H9 (cell line): ENCODE measurements around the gene CCSER1. TPM values are rescaled to one million over a fixed set of nuclear protein-coding genes. Genes with fewer than 3 reads are reported as not detected.

Experiments
- DNase-seq: peaks from one replicate; pipeline ENCODE4 v3.0.0-alpha.2; 2017
- H2AFZ ChIP-seq: one replicate; pipeline ENCODE4 v1.6.1; 2013; ENCODE audit warnings: mild to moderate bottlenecking, low read length, control low read depth, moderate library complexity
- H2AK5ac ChIP-seq: 2 replicates; pipeline ENCODE4 v1.6.1; 2013; ENCODE audit warnings: low read length, control low read depth, mixed read lengths; ENCODE audit not compliant: insufficient read length
- H2BK120ac ChIP-seq: one replicate; pipeline ENCODE4 v1.6.1; 2013; ENCODE audit warnings: low read depth, mild to moderate bottlenecking, low read length, control low read depth, inconsistent platforms; ENCODE audit not compliant: poor library complexity, severe bottlenecking
- H2BK12ac ChIP-seq: 2 replicates; pipeline ENCODE4 v1.6.1; 2013; ENCODE audit warnings: low read length, control low read depth, mixed read lengths, low read depth; ENCODE audit not compliant: insufficient read length
- H2BK15ac ChIP-seq: 2 replicates; pipeline ENCODE4 v1.6.1; 2013; ENCODE audit warnings: low read depth, low read length, control low read depth
- H2BK20ac ChIP-seq: one replicate; pipeline ENCODE4 v1.6.1; 2013; ENCODE audit warnings: low read depth, mild to moderate bottlenecking, low read length, control low read depth, inconsistent platforms; ENCODE audit not compliant: poor library complexity, severe bottlenecking
- H2BK5ac ChIP-seq: 2 replicates; pipeline ENCODE4 v1.6.1; 2013; ENCODE audit warnings: low read length, control low read depth, mixed read lengths; ENCODE audit not compliant: insufficient read length
- H3K14ac ChIP-seq: 2 replicates; pipeline ENCODE4 v1.6.1; 2013; ENCODE audit warnings: low read length, control low read depth; ENCODE audit not compliant: insufficient read depth
- H3K18ac ChIP-seq: 2 replicates; pipeline ENCODE4 v1.6.1; 2013; ENCODE audit warnings: low read depth, mild to moderate bottlenecking, mixed read lengths, low read length, control low read depth; ENCODE audit not compliant: insufficient read length
- H3K23ac ChIP-seq: 2 replicates; pipeline ENCODE4 v1.6.1; 2013; ENCODE audit warnings: low read length, control low read depth, mixed read lengths, low read depth; ENCODE audit not compliant: insufficient read length
- H3K23me2 ChIP-seq: 2 replicates; pipeline ENCODE4 v1.6.1; 2013; ENCODE audit warnings: low read depth, mild to moderate bottlenecking, mixed read lengths, low read length, control low read depth; ENCODE audit not compliant: insufficient read length, poor library complexity, severe bottlenecking
- H3K27ac ChIP-seq: 2 replicates; pipeline ENCODE4 v1.5.1; 2013; ENCODE audit warnings: low read length, control low read depth, mixed read lengths, low read depth; ENCODE audit not compliant: insufficient read length
- H3K27me3 ChIP-seq: 2 replicates; pipeline ENCODE4 v1.6.1; 2013; ENCODE audit warnings: low read length, control low read depth, inconsistent platforms; ENCODE audit not compliant: insufficient read depth
- H3K4ac ChIP-seq: 2 replicates; pipeline ENCODE4 v1.6.1; 2013; ENCODE audit warnings: low read depth, mild to moderate bottlenecking, control low read depth, inconsistent platforms, low read length, moderate library complexity
- H3K4me1 ChIP-seq: 2 replicates; pipeline ENCODE4 v1.6.1; 2013; ENCODE audit warnings: low read length, control low read depth, inconsistent platforms; ENCODE audit not compliant: insufficient read depth
- H3K4me2 ChIP-seq: 2 replicates; pipeline ENCODE4 v1.6.1; 2013; ENCODE audit warnings: low read length, control low read depth, mixed read lengths; ENCODE audit not compliant: insufficient read length, insufficient read depth
- H3K56ac ChIP-seq: 2 replicates; pipeline ENCODE4 v1.6.1; 2013; ENCODE audit warnings: low read depth, mild to moderate bottlenecking, mixed read lengths, low read length, control low read depth; ENCODE audit not compliant: insufficient read length
- H3K79me1 ChIP-seq: 2 replicates; pipeline ENCODE4 v1.6.1; 2013; ENCODE audit warnings: low read depth, mild to moderate bottlenecking, moderate library complexity, low read length, control low read depth, inconsistent platforms; ENCODE audit not compliant: insufficient read depth, poor library complexity, severe bottlenecking
- H3K79me2 ChIP-seq: 2 replicates; pipeline ENCODE4 v1.6.1; 2013; ENCODE audit warnings: low read length, control low read depth, inconsistent platforms; ENCODE audit not compliant: insufficient read depth
- H3K9ac ChIP-seq: 2 replicates; pipeline ENCODE4 v1.6.1; 2013; ENCODE audit warnings: low read length, control low read depth, mixed read lengths; ENCODE audit not compliant: insufficient read length; ENCODE audit errors: extremely low read depth
- H3K9me3 ChIP-seq: one replicate; pipeline ENCODE4 v1.6.1; 2013; ENCODE audit warnings: low read depth, low read length, inconsistent platforms; ENCODE audit not compliant: control insufficient read depth
- H3T11ph ChIP-seq: one replicate; pipeline ENCODE4 v1.6.1; 2013; ENCODE audit warnings: mild to moderate bottlenecking, low read length, control low read depth, inconsistent platforms
- H4K20me1 ChIP-seq: one replicate; pipeline ENCODE4 v1.6.1; 2013; ENCODE audit not compliant: control insufficient read depth, insufficient read length, insufficient read depth
- H4K5ac ChIP-seq: 2 replicates; pipeline ENCODE4 v1.6.1; 2013; ENCODE audit warnings: low read depth, mild to moderate bottlenecking, mixed read lengths, low read length, control low read depth; ENCODE audit not compliant: insufficient read length
- H4K8ac ChIP-seq: replicated peaks from 2 replicates; pipeline ENCODE4 v1.6.1; 2013; ENCODE audit warnings: low read length, control low read depth, mixed read lengths, low read depth; ENCODE audit not compliant: insufficient read length
- H4K91ac ChIP-seq: 2 replicates; pipeline ENCODE4 v1.6.1; 2013; ENCODE audit warnings: low read depth, mild to moderate bottlenecking, moderate library complexity, mixed read lengths, low read length, control low read depth; ENCODE audit not compliant: insufficient read length
- H3K27ac Mint-ChIP-seq, 3 experiments: 2 replicates in 2 of 3; 3 replicates in 1 of 3; pipeline ENCODE4 v1.8.0; 2020 to 2021; ENCODE audit warnings: mixed read lengths in 3 of 3, mild to moderate bottlenecking in 1 of 3, moderate library complexity in 1 of 3
- H3K27me3 Mint-ChIP-seq: 2 replicates; pipeline ENCODE4 v1.8.0; 2021; ENCODE audit warnings: low read depth, mild to moderate bottlenecking, moderate library complexity, mixed read lengths
- H3K36me3 Mint-ChIP-seq, 3 experiments: 2 replicates in 2 of 3; 3 replicates in 1 of 3; pipeline ENCODE4 v1.8.0; 2020 to 2021; ENCODE audit warnings: low read depth in 3 of 3, mixed read lengths in 3 of 3; ENCODE audit not compliant: insufficient read depth in 1 of 3
- H3K4me1 Mint-ChIP-seq, 2 experiments: 2 replicates each; pipeline ENCODE4 v1.8.0; 2020; ENCODE audit warnings: mixed read lengths in 2 of 2
- H3K4me3 Mint-ChIP-seq, 2 experiments: 2 replicates in 1 of 2; 3 replicates in 1 of 2; pipeline ENCODE4 v1.8.0; 2020 to 2021; ENCODE audit warnings: mild to moderate bottlenecking in 2 of 2, mixed read lengths in 2 of 2, moderate library complexity in 1 of 2
- H3K9me3 Mint-ChIP-seq, 2 experiments: 2 replicates in 1 of 2; 3 replicates in 1 of 2; pipeline ENCODE4 v1.8.0; 2020; ENCODE audit warnings: mild to moderate bottlenecking in 2 of 2, mixed read lengths in 2 of 2, moderate library complexity in 1 of 2
- total RNA-seq: library from RNA; stranded (reverse); gene quantifications from 2 replicates; pipeline ENCODE4 v1.2.1, GENCODE V29; 2021
- TF ChIP-seq, protein P1 (sequence below): fragments of 200-600 bp; sonication (generic); conservative IDR thresholded peaks from 3 replicates; pipeline ENCODE4 v1.8.0; 2021; ENCODE audit warnings: antibody characterized with exemption, mild to moderate bottlenecking

The CCSER1 gene
- total RNA-seq, 1 experiment from 2014 or later: 0.37 TPM

DNA sequence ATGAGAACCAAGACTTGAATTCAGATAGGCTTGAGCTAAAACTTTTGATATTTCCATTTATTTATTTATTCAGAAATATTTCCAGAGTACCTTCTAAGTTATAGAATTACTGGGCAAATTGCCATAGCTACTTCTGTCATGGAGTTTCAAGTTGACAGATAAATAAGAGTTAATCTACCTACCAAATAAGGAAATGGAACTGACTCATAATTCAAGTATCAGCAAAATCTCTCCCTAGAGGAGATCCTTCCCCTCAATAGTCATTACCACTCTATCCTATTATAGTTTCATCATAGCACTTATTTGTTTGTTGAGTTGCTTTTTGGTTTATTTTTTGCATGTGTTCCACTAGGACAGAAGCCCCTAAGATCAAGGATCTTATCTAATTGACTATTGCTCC, 48.8 kb upstream of the CCSER1 start:
- no peak overlapping the region for H2AK5ac ChIP-seq
- H3T11ph ChIP-seq: no peak overlapping the region
- no peak overlapping the region for H3K23ac ChIP-seq
- no peak overlapping the region for H3K27ac ChIP-seq
- H2AFZ ChIP-seq: no peak overlapping the region
- no peaks in the 10 kb centered on the region for H3K27me3 ChIP-seq
- H3K27ac Mint-ChIP-seq: no peak overlapping the region
- TF ChIP-seq, protein P1, sequence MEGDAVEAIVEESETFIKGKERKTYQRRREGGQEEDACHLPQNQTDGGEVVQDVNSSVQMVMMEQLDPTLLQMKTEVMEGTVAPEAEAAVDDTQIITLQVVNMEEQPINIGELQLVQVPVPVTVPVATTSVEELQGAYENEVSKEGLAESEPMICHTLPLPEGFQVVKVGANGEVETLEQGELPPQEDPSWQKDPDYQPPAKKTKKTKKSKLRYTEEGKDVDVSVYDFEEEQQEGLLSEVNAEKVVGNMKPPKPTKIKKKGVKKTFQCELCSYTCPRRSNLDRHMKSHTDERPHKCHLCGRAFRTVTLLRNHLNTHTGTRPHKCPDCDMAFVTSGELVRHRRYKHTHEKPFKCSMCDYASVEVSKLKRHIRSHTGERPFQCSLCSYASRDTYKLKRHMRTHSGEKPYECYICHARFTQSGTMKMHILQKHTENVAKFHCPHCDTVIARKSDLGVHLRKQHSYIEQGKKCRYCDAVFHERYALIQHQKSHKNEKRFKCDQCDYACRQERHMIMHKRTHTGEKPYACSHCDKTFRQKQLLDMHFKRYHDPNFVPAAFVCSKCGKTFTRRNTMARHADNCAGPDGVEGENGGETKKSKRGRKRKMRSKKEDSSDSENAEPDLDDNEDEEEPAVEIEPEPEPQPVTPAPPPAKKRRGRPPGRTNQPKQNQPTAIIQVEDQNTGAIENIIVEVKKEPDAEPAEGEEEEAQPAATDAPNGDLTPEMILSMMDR: no peak
- H3K4ac ChIP-seq: no peak overlapping the region
- no peaks in the 10 kb centered on the region for H3K9me3 Mint-ChIP-seq
- H3K27me3 Mint-ChIP-seq: no peaks in the 10 kb centered on the region
- H3K4me2 ChIP-seq: no peak overlapping the region
- H3K79me2 ChIP-seq: no peaks in the 10 kb centered on the region
- H4K8ac ChIP-seq: no peak overlapping the region
- H3K4me3 Mint-ChIP-seq: no peak overlapping the region
- peaks cover 2% of the 10 kb centered on the region; the same call in 1 of the 2 replicates for H3K4me1 ChIP-seq
- H3K14ac ChIP-seq: no peak overlapping the region
- H2BK20ac ChIP-seq: no peak overlapping the region
- H4K91ac ChIP-seq: no peak overlapping the region
- H3K79me1 ChIP-seq: no peaks in the 10 kb centered on the region
- H3K9me3 ChIP-seq: no peaks in the 10 kb centered on the region
- no peak overlapping the region for H3K18ac ChIP-seq
- H3K36me3 Mint-ChIP-seq: no peaks in the 10 kb centered on the region
- H2BK120ac ChIP-seq: no peak overlapping the region
- H4K5ac ChIP-seq: no peak overlapping the region
- no peak overlapping the region for H2BK5ac ChIP-seq
- H3K4me1 Mint-ChIP-seq: peaks cover 6 to 18% of the 10 kb centered on the region in 2 experiments
- no peak overlapping the region for H3K56ac ChIP-seq
- H2BK12ac ChIP-seq: no peak overlapping the region
- H3K9ac ChIP-seq: no peak overlapping the region
- H2BK15ac ChIP-seq: no peak overlapping the region
- no peaks in the 10 kb centered on the region for H3K23me2 ChIP-seq
- H4K20me1 ChIP-seq: no peaks in the 10 kb centered on the region
- DNase-seq: no peak
